Peyer's patch (tissue), 4 donors: ENCODE measurements around the gene PTH1R. TPM values are rescaled to one million over a fixed set of nuclear protein-coding genes. Genes with fewer than 3 reads are reported as not detected.
A peak's percentile ranks its signal among the peaks of the same experiment; 100 is the strongest.

Experiments used
- DNase-seq, 3 donors: peaks; one replicate each; pipeline ENCODE4 v3.0.0-alpha.2; 2017 to 2019
- H3K27ac ChIP-seq, 4 donors: fragments of 200-600 bp; sonication (generic); one replicate each; pipeline ENCODE4 v1.5.1; 2016 to 2019
- H3K27me3 ChIP-seq, 2 donors: fragments of 200-600 bp; sonication (generic); one replicate each; pipeline ENCODE4 v1.5.1; 2019
- H3K36me3 ChIP-seq, 3 donors: fragments of 200-600 bp; sonication (generic); one replicate each; pipeline ENCODE4 v1.5.1; 2016 to 2019
- H3K4me1 ChIP-seq, 4 donors: fragments of 200-600 bp; sonication (generic); one replicate each; pipeline ENCODE4 v1.5.1; 2016 to 2019
- H3K4me3 ChIP-seq, 4 donors: fragments of 200-600 bp; sonication (generic); 1 replicate in 3 of 4; 2 replicates in 1 of 4; pipeline ENCODE4 v1.5.1; 2016 to 2019; ENCODE audit warnings: mild to moderate bottlenecking in 1 of 4
- H3K9me3 ChIP-seq, 4 donors: fragments of 200-600 bp; sonication (generic); one replicate each; pipeline ENCODE4 v1.5.1; 2016 to 2019; ENCODE audit warnings: mild to moderate bottlenecking in 1 of 4
- POLR2A ChIP-seq, 2 donors: fragments of 450-650 bp; IDR thresholded peaks; one replicate each; pipeline ENCODE4 v1.5.1; 2017; ENCODE audit warnings: antibody characterized with exemption in 2 of 2, mild to moderate bottlenecking in 2 of 2, moderate library complexity in 2 of 2
- total RNA-seq, 4 donors: library from RNA; depleted of rRNA; stranded (reverse); fragments of >200 nt; gene quantifications; one replicate each; pipeline ENCODE4 v1.1.0, GENCODE V29; 2016
- TF ChIP-seq, protein P1 (sequence below), 6 experiments: fragments of 450-650 bp in 4 of 6; fragments of 200-600 bp in 2 of 6; sonication (generic) in 1 of 6; IDR thresholded peaks; one replicate each; pipeline ENCODE4 v1.5.1; 2017 to 2019; ENCODE audit warnings: antibody characterized with exemption in 6 of 6, mild to moderate bottlenecking in 3 of 6, moderate library complexity in 1 of 6

PTH1R gene
- total RNA-seq, 4 donors from 2014 or later: 2.4 to 12.4 (median 5.7) TPM

- Histone ChIP-seq H3K27ac (no peak overlapping the region), H3K27me3 (no peaks in the 10 kb centered on the region), H3K9me3 (no peaks in the 10 kb centered on the region), H3K4me3 (no peak overlapping the region), H3K4me1 (no peaks in the 10 kb centered on the region), H3K36me3 (no peaks in the 10 kb centered on the region)
- DNase-seq: peak in 2 of 3 donors; percentile 27 to 33
- TF ChIP-seq POLR2A (IDR thresholded peaks at IDR 0.05): no peak
- TF ChIP-seq, protein P1, sequence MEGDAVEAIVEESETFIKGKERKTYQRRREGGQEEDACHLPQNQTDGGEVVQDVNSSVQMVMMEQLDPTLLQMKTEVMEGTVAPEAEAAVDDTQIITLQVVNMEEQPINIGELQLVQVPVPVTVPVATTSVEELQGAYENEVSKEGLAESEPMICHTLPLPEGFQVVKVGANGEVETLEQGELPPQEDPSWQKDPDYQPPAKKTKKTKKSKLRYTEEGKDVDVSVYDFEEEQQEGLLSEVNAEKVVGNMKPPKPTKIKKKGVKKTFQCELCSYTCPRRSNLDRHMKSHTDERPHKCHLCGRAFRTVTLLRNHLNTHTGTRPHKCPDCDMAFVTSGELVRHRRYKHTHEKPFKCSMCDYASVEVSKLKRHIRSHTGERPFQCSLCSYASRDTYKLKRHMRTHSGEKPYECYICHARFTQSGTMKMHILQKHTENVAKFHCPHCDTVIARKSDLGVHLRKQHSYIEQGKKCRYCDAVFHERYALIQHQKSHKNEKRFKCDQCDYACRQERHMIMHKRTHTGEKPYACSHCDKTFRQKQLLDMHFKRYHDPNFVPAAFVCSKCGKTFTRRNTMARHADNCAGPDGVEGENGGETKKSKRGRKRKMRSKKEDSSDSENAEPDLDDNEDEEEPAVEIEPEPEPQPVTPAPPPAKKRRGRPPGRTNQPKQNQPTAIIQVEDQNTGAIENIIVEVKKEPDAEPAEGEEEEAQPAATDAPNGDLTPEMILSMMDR (IDR thresholded peaks at IDR 0.05): no peak
Observed at GRCh38 chr3:46853441-46854415, 23.8 kb upstream of the PTH1R start.

DNA sequence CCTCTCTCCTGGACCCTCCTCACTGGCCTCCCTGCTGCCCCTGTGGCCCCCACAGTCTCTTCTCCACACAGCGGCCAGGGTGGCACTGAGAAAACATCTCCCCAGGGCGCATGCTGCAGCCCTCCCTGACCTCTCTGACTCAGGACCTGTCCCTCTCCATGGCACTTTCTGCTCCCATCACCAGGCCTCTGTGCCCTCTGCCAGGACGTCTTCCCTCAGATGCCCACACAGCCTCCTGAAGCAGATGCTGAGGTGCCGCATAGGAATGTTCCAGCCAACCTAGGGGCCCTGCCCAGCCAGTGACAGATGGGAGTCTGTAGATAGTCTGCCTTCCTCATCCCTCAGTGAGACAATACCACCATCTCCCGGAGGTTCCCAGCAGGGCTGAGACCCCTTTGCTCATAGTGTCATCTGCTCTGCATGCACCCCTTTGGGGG lies 22.9 kb upstream of the PTH1R start:
- Histone ChIP-seq H3K27ac (no peak overlapping the region), H3K4me3 (no peak overlapping the region), H3K4me1 (no peaks in the 10 kb centered on the region), H3K36me3 (no peaks in the 10 kb centered on the region), H3K9me3 (no peaks in the 10 kb centered on the region), H3K27me3 (no peaks in the 10 kb centered on the region)
- peak in 1 of 3 donors; percentile 40 for DNase-seq
- TF ChIP-seq POLR2A (IDR thresholded peaks at IDR 0.05): no peak
- TF ChIP-seq, protein P1 (IDR thresholded peaks at IDR 0.05): no peak

DNA sequence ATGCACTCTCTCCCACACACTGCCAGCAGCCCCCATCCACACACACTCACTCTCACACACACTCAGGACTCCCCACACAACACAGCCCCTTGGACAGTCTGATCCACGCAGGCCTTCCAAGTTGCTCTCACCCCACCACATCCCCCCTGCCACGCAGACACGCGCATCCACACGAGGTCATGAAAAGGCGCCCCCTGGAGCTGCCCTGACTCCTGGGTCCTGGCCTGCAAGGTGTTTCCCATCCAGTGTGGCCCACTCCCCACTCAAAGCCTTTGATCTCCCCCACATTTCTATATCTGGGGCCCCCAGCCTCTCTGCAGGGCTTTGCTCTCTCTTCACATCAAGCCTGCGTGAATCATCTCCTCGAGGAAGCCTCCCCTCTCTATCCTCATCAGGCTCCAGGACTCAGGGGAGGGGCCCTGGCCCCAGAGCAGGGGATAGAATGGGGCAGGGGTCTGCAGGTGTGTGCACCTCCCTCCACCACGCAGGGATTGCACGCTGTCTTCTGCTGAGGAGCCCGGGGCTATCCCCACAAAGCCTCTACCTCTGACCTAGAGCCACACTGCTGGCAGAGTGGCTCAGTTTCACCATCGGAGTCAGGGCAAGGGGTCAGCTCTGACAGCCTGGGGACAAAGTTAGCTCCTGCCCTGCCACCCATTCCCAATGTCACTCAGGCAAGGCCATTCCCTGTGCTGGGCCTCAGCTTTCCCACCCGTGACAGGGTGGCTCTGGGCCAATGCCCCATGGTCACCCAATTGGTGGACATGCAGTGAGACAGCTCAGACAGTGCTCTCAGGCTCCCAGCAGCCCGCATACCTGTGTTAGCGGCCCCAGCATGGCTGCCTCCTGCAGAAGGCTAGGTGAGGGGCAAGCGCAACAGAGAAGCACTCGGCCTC lies 20.7 kb upstream of the PTH1R start:
- no peaks in the 10 kb centered on the region for H3K36me3 ChIP-seq
- no peak overlapping the region for H3K4me3 ChIP-seq
- DNase-seq: peak in 2 of 3 donors; percentile 32 to 33
- H3K27me3 ChIP-seq: no peaks in the 10 kb centered on the region
- H3K9me3 ChIP-seq: no peaks in the 10 kb centered on the region
- TF ChIP-seq, protein P1 (IDR thresholded peaks at IDR 0.05): no peak
- no peak for TF ChIP-seq POLR2A (IDR thresholded peaks at IDR 0.05)
- no peak overlapping the region for H3K27ac ChIP-seq
- no peaks in the 10 kb centered on the region for H3K4me1 ChIP-seq

DNA sequence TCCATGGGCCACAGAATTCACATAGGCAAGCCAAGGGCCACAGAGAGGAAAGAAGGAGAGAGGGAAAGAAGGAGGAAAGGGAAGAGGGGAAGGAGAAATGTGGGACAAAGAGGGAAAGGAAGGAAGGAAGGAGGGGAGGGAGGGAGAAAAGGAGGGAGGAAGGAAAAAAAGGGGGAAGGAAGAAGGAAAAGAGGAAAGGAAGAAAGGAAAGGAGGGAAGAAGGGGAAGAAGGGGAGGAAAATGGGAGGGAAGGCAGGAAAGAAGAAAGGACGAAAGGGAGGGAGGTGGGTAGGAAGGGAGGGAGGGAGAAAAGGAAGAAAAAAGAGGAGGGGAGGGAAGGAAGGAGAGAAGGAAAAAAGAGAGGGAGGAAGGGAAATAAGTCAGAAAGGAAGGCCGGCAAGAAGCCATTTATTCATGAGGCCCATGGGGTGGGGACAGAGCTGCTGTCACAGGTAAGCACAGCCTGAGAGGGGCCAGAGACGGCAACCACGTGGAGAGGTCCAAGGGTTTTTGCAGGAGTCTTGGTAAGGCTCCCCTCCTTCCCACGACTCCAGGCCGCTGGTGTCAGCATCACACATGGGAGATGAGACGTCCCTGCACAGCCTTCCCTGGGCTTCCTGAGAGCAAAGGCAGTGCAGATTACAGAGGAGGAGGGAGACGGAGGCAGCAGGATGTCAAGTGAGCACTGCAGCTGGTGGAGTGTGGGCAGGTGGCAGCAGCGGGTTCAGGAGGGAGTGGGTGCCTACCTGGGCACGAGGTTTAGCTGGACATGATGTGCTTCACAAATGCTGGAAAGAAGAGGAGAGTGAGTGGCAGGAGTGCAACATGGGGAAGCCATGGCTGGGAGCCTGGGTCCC lies 19.8 kb upstream of the PTH1R start:
- TF ChIP-seq, protein P1 (IDR thresholded peaks at IDR 0.05): no peak
- no peak for TF ChIP-seq POLR2A (IDR thresholded peaks at IDR 0.05)
- peak in 2 of 3 donors; percentile 31 to 32 for DNase-seq
- Histone ChIP-seq H3K4me1 (no peaks in the 10 kb centered on the region), H3K36me3 (no peaks in the 10 kb centered on the region), H3K4me3 (no peak overlapping the region), H3K9me3 (no peaks in the 10 kb centered on the region), H3K27ac (no peak overlapping the region), H3K27me3 (no peaks in the 10 kb centered on the region)

DNA sequence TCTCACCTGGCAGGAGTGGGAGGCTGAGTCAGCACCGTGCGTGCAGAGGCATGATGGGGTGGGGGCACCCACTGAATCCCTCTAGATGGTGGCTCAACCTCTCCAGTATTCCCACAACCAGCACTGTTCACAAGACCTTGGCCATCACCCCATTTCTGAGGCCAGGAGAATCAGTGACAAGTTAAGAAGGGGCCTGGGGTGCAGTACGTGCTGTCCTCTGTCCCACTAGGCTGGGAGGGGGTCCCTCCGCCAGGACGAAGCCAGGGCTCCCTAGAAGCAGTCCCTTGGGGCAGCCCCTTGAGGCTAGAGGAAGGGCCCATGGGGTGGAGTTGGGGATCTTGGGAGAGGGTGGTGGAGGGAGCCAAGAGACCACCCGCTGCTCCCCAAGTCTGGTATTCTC lies 19.1 kb upstream of the PTH1R start:
- DNase-seq: peak in 1 of 3 donors; percentile 26
- TF ChIP-seq, protein P1 (IDR thresholded peaks at IDR 0.05): no peak
- TF ChIP-seq POLR2A (IDR thresholded peaks at IDR 0.05): no peak
- Histone ChIP-seq H3K9me3 (no peaks in the 10 kb centered on the region), H3K4me1 (no peaks in the 10 kb centered on the region), H3K36me3 (no peaks in the 10 kb centered on the region), H3K27me3 (no peaks in the 10 kb centered on the region), H3K4me3 (no peak overlapping the region), H3K27ac (no peak overlapping the region)
